Measurements from ENCODE around the gene CWC25. TPM values are rescaled to one million over a fixed set of nuclear protein-coding genes. Genes with fewer than 3 reads are reported as not detected.
"Not testable (repeated sequence)": the region's sequence is repeated elsewhere in the genome, so short reads cannot be mapped to it uniquely, and the experiment has no call there.

CWC25 gene
- total RNA-seq, 1 donor = 30.0 TPM

DNA sequence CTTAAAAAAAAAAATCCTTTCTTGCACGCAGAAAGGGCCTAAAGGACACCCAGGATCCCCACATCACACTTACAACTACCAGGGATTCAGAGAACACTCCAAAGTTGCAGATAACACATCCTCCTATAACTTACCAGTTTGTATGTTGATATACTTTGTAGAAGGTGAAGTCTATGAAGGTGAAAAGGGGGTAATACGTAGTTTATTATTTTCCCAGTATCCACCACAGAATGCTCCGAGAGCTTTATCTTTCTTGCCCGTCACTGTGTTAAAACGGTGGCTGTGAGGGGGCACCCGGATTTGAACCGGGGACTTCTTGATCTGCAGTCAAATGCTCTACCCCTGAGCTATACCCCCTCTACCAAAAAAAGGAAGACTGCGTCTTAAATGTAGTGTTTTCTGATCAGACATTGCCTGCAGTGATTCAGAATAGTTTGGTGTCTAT is 36.3 kb upstream of the CWC25 start:
- H3K9me3 ChIP-seq (ENCODE audit: low read depth, low read length) = no peaks in the 10 kb centered on the region
- H3K4me1 ChIP-seq (ENCODE audit: insufficient read depth, low read length) = peaks cover 8% of the 10 kb centered on the region
- no peak overlapping the region for H3K4me3 ChIP-seq (ENCODE audit: low read length)
- H3K27me3 ChIP-seq (ENCODE audit: insufficient read depth, low read length) = no peaks in the 10 kb centered on the region

- Histone ChIP-seq H3K4me1 (ENCODE audit: insufficient read depth, low read length) (peaks cover 22% of the 10 kb centered on the region), H3K9me3 (ENCODE audit: low read depth, low read length) (no peaks in the 10 kb centered on the region), H3K27me3 (ENCODE audit: insufficient read depth, low read length) (no peaks in the 10 kb centered on the region), H3K4me3 (ENCODE audit: low read length) (no peak overlapping the region)
Measured at GRCh38 chr17:38857271-38857670, 32.1 kb upstream of the CWC25 start.

- H3K4me1 ChIP-seq (ENCODE audit: insufficient read depth, low read length) = peaks cover 40% of the 10 kb centered on the region
- not testable (repeated sequence) for H3K4me3 ChIP-seq (ENCODE audit: low read length); H3K9me3 ChIP-seq (ENCODE audit: low read depth, low read length); H3K27me3 ChIP-seq (ENCODE audit: insufficient read depth, low read length)
Measured at GRCh38 chr17:38855101-38855714, 30.1 kb upstream of the CWC25 start.

GRCh38 chr17:38853292-38854219 is 28.4 kb upstream of the CWC25 start, which contains the start of gene RPL23:
RPL23 (minus strand) TSS chr17:38853721; CDS start chr17:38853710, 11 bp downstream.
- peaks cover 44% of the 10 kb centered on the region for H3K4me1 ChIP-seq (ENCODE audit: insufficient read depth, low read length)
- peak within 1 kb of the TSS; percentile 67 for H3K4me3 ChIP-seq (ENCODE audit: low read length)

GRCh38 chr17:38852771-38853291 is 27.7 kb upstream of the CWC25 start:
- Histone ChIP-seq H3K27me3 (ENCODE audit: insufficient read depth, low read length) (no peaks in the 10 kb centered on the region), H3K9me3 (ENCODE audit: low read depth, low read length) (no peaks in the 10 kb centered on the region), H3K4me1 (ENCODE audit: insufficient read depth, low read length) (peaks cover 39% of the 10 kb centered on the region), H3K4me3 (ENCODE audit: low read length) (peak overlapping the region; percentile 67)

More at GRCh38 chr17:38853292-38854219, 28.4 kb upstream of the CWC25 start, which contains the start of gene RPL23:
- no peaks in the 10 kb centered on the region for H3K27me3 ChIP-seq (ENCODE audit: insufficient read depth, low read length)
- H3K9me3 ChIP-seq (ENCODE audit: low read depth, low read length) = no peaks in the 10 kb centered on the region

DNA sequence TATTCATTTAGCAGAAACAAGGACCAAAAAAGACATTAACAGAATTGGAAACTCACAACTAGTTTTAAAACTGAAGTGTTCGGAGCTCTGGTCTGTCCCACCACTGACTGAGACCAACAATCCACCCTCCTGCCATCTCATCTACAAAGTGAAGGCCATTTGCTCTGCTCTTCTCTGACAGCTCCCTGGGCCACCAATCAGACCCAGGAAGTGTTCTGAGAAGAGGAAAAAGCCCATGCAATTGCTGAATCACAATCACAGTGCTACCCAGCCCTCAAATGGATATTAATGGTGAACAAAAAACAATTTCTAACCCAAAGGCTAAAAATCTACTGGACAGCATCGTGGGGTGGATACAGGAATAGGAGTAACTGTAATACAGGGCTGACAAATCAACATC is 26.3 kb upstream of the CWC25 start:
- H3K9me3 ChIP-seq (ENCODE audit: low read depth, low read length) = no peaks in the 10 kb centered on the region
- no peak overlapping the region for H3K4me3 ChIP-seq (ENCODE audit: low read length)
- no peaks in the 10 kb centered on the region for H3K27me3 ChIP-seq (ENCODE audit: insufficient read depth, low read length)
- H3K4me1 ChIP-seq (ENCODE audit: insufficient read depth, low read length) = peaks cover 36% of the 10 kb centered on the region

DNA sequence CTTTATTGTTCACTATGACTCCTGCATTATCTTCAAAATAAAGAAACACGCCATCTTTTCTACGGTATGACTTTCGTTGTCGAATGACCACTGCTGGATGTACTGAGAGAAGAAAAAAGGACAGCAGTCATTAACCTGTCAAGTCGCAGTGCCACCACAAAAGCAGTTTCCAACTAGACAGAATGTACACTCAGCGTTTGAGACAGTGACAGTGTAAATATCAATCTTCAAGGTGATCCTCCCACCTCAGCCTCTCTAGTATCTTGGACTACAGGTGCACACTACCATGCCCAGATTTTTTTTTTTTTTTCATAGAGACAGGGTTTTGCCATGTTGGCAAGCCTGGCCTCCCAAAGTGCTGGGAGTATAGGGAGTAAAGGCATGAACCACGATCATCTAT is 25.3 kb upstream of the CWC25 start:
- no peaks in the 10 kb centered on the region for H3K27me3 ChIP-seq (ENCODE audit: insufficient read depth, low read length)

GRCh38 chr17:38848939-38849605 is 24.0 kb upstream of the CWC25 start:
- Histone ChIP-seq H3K27me3 (ENCODE audit: insufficient read depth, low read length) (no peaks in the 10 kb centered on the region), H3K4me1 (ENCODE audit: insufficient read depth, low read length) (peaks cover 30% of the 10 kb centered on the region), H3K9me3 (ENCODE audit: low read depth, low read length) (no peaks in the 10 kb centered on the region), H3K4me3 (ENCODE audit: low read length) (no peak overlapping the region)

More for the DNA sequence above, 25.3 kb upstream of the CWC25 start:
- H3K9me3 ChIP-seq (ENCODE audit: low read depth, low read length) = no peaks in the 10 kb centered on the region
- no peak overlapping the region for H3K4me3 ChIP-seq (ENCODE audit: low read length)
- peaks cover 36% of the 10 kb centered on the region for H3K4me1 ChIP-seq (ENCODE audit: insufficient read depth, low read length)

- H3K4me3 ChIP-seq (ENCODE audit: low read length) = no peak overlapping the region
Measured at GRCh38 chr17:38848557-38848891, 23.4 kb upstream of the CWC25 start.

GRCh38 chr17:38844261-38844757 is 19.2 kb upstream of the CWC25 start:
- Histone ChIP-seq H3K4me1 (ENCODE audit: insufficient read depth, low read length) (no peaks in the 10 kb centered on the region), H3K4me3 (ENCODE audit: low read length) (no peak overlapping the region), H3K27me3 (ENCODE audit: insufficient read depth, low read length) (no peaks in the 10 kb centered on the region), H3K9me3 (ENCODE audit: low read depth, low read length) (no peaks in the 10 kb centered on the region)

More at GRCh38 chr17:38848557-38848891, 23.4 kb upstream of the CWC25 start:
- H3K27me3 ChIP-seq (ENCODE audit: insufficient read depth, low read length) = no peaks in the 10 kb centered on the region
- peaks cover 29% of the 10 kb centered on the region for H3K4me1 ChIP-seq (ENCODE audit: insufficient read depth, low read length)
- no peaks in the 10 kb centered on the region for H3K9me3 ChIP-seq (ENCODE audit: low read depth, low read length)

GRCh38 chr17:38825762-38826247 is 684 bp upstream of the CWC25 start:
- peak overlapping the region; percentile 62 for H3K4me3 ChIP-seq (ENCODE audit: low read length)
- H3K4me1 ChIP-seq (ENCODE audit: insufficient read depth, low read length) = peaks cover 22% of the 10 kb centered on the region

DNA sequence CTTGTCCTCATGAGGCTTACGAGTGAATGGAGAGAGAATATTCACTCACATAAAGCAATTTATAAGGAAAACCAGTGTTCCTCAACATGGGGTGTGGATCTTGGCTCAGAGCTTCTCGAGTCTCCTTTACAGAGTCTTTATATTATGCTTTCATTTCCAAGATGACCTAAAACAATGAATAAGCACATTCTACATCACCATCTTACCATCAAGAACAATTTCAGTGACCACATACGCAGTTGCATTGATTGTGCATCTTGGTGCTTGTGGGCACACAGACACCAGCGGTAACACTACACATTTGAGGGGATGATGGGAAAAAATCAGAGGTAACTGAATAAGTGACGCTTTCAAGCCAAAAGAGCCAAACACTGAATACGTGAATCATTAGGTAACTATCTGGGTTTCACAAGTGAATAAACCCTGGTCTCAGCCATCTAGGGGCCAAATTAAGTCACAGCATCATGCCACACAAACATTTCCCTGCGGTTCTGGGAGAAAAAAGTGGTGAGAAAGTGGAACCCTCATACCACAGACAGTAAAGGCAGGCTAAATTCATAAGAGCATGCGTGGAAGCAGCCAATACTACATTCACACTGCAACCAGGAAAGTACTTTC is 9.4 kb downstream of the CWC25 start:
- H3K9me3 ChIP-seq (ENCODE audit: low read depth, low read length) = no peaks in the 10 kb centered on the region
- H3K4me1 ChIP-seq (ENCODE audit: insufficient read depth, low read length) = no peaks in the 10 kb centered on the region
- no peaks in the 10 kb centered on the region for H3K27me3 ChIP-seq (ENCODE audit: insufficient read depth, low read length)
- H3K4me3 ChIP-seq (ENCODE audit: low read length) = no peak overlapping the region

More at GRCh38 chr17:38825762-38826247, 684 bp upstream of the CWC25 start:
- no peaks in the 10 kb centered on the region for H3K9me3 ChIP-seq (ENCODE audit: low read depth, low read length)
- H3K27me3 ChIP-seq (ENCODE audit: insufficient read depth, low read length) = no peaks in the 10 kb centered on the region

- Histone ChIP-seq H3K9me3 (ENCODE audit: low read depth, low read length) (no peaks in the 10 kb centered on the region), H3K4me3 (ENCODE audit: low read length) (no peak overlapping the region), H3K27me3 (ENCODE audit: insufficient read depth, low read length) (no peaks in the 10 kb centered on the region), H3K4me1 (ENCODE audit: insufficient read depth, low read length) (no peaks in the 10 kb centered on the region)
Measured at GRCh38 chr17:38809828-38810227, 15.3 kb downstream of the CWC25 start.

- peaks cover 27% of the 10 kb centered on the region for H3K4me1 ChIP-seq (ENCODE audit: insufficient read depth, low read length)
- no peaks in the 10 kb centered on the region for H3K9me3 ChIP-seq (ENCODE audit: low read depth, low read length)
- H3K27me3 ChIP-seq (ENCODE audit: insufficient read depth, low read length) = no peaks in the 10 kb centered on the region
- H3K4me3 ChIP-seq (ENCODE audit: low read length) = peak overlapping the region; percentile 76
Measured at GRCh38 chr17:38800237-38800760, 24.8 kb downstream of the CWC25 start.
